GM21381 (cell line): ENCODE data around the gene QSOX1.

Experiments
- ATAC-seq: cut with Tn5 transposase; IDR thresholded peaks from one replicate; pipeline ENCODE4 v1.9.1; 2021; ENCODE audit warnings: mild to moderate bottlenecking, moderate library complexity; ENCODE audit not compliant: unreplicated experiment

QSOX1 gene

DNA sequence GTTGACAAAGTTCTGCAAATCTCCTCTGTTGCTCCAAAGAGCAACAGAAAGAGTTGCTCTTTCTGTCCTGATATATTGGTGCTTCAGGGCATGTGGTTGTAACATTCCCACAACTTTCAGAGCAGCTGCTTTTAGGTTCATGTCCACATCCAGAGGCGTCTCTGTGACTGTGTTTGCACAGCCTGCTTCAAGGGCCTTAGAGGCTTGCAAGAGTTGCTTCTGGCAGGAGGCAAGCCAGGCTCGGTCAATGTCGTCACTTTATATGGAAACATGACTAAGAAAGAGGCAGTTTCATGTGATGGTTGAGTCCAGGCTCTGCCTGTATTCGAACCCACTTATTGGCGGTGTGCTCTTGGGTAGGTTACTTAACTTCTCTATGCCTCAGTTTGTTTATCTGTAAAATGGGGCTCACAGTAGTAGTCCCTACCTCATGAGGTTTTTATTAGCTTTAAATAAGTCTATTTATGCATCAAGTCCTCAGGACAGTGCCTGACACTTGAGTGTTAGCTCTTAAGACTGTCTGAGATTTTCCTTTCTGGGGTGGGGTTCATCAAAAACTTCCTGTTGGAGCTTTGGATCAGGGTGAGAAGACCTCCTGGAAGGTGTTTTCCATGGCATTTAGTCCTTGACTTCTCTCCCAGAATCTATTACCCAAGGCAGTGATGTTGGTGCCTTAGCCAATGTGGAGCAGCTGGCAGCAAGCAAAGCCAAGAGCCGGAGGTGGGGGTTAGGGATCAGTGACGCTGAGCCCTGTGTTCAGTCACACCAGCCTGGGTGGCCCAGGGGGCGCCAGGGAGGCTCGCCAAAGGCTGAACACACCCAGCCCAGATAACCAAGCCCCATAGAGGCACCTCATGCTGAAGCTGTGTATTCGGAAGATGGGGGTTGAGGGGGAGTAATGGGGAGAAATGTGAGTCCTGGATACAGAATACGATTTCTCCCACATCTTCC, 94.3 kb downstream of the QSOX1 start:
- no peak for ATAC-seq

DNA sequence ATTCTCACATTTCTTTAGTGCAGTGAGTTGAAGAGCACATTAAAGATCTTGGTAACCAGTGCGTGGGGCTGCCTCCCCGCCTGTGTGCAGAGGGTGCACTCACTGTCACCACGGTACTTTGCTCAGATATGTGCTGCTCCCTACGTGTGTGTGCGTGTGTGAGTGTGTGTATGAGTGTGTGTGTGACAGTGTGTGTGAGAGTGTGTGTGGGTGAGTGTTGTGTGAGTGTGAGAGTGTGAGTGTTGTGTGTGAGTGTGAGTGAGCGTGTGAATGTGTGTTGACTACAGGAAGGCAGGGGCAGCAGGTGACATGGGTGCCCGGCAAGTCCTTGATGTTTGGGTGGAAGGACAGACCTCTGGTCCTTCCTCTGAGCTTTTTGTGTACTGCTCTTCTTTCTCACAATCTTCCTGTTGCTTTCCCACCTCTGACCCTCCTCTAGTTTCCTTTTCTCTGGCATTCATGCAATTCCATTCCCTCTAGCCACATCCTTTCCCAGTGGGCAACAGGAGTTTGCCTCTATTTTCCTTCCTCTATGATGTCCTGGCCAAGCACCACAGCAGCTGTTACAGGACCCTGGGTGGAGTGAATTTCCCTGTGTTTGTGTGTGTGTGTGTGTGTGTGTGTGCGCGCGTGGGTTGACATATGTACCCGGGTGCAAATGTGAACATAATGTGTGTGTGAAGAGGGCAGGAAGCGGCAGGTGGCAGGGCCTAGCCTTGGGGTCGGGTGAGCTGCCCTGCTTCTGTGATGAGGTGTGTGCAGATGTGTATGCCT, 95.2 kb downstream of the QSOX1 start:
- no peak for ATAC-seq

DNA sequence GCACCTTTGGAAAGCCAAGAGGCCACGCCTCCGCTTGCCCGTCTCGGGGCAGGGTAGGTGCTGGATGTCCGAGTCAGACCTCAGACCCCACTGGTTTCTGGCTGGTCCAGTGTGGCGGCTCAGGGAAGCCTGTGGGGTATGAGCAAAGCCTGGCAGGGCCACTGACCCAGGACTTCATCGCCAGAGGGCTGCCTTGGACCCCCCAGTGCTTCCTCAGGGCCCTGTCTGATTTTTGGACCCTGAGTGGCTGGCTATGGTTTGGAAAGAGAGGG, 95.8 kb downstream of the QSOX1 start:
- ATAC-seq = no peak

DNA sequence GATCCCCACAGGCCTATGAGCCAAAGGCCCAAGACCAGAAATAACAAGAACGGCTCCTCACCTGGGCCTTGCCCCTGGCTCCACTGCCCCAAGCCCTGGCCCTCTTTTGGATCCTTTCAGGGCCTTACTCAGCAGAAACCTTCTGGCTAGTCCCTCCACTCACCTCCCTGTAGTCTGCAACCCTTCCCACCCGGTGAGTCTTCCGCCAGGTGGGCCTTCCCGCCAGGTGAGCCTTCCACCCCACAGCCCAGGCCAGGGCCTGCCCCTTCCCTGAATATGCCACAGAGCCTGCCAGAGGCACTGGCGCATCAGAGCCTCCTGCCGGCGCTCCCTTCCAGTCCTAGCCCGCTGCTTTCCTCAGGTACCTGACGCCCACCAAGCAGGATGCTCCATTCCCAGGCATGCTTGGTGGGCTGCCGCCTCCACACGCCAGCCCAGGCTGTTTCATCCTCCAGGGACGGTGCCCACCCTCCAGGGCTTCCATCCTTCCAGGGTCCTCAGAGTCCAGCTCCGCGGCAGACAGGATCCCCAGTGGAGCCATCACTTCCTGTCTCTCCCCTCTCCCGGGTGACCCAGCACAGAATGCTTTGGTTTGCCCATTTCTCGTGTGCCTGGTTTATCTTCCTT, 96.3 kb downstream of the QSOX1 start:
- ATAC-seq = no peak

DNA sequence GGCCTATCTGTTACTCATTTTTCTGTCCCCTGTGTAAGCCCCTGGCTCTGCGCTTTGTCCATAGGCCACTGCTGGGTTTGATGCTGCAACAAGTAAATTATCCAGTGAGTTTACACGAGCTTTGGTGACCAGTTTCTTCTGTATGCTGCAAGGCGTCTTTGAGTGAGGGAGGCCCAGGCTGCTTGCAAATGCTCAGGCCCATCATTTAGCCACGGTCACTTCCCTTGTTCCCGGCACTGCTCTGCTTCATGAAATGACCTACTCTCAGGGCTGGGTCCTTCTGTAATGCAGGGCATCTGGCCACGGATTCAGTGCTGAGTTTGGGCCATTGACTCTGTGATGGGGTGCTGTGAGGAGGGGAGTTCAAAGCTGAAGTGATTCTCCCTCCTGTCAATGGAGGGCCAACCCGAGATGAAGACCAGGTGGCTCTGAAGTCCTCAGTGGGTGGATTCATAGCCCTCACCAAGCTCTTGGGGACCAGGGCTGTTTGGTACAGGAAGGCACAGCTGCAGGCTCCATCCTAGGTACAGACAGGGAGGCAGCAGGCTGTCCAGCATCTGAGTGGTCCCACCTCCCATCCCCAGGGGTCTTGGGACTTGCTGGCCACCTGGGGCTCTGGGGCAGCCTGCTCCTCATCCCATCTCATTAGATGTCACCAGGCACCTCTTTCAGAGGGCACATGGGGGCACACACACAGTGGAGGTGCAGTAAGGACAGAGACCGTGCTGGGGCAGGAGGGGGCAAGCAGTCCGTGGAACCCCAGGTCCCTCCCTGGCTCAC, 97.0 kb downstream of the QSOX1 start:
- no peak for ATAC-seq

DNA sequence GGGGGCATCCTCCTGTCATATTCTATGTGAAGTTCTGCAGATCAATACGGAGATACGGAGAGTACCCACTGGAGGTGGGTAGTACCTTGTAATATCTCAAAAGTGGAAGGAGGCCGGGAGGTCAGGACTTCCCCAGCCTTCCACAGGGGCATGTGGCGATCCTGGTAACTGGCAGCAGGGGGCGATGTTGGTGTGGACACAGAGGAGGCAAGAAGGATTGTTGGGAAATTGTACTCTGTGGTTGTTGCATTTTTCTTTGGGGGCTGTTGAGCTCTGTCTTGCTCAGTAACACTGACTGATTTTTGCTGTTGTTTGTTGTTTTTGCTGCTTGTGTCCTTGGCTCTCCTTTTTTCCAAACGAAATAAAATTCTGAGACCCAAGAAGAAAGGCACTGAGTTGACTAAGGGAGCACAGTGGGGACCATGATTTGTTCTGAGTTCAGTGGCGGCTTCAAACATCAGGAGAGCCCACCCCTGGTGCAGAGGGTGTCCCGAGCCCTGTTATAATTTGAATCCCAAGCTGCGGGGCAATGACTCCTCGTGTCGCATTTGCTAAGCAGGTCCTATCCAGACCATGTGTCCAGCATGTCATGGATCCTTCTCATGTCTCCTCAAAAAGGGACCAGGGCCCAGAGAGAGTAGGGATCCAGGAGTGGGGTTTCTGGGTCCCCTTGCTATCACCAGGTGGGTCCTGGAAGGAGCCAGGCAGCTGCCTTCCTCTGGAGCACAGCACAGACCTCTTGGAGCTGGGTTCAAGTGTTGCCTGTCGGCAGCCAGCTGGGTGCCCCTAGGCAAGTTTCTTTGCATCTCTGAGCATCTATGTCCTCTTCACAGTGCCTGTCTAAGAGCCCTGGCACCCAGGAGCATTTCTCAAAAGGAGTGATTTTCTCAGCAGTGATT, 98.2 kb downstream of the QSOX1 start:
- no peak for ATAC-seq
